ENCODE results near the gene MINAR1.

MINAR1 gene

GRCh38 chr15:79430901-79431635 is 1.1 kb upstream of the MINAR1 start:
- no peak for DNase-seq (ENCODE audit: low read depth)

GRCh38 chr15:79432345-79433275 is 474 bp downstream of the MINAR1 start:
- DNase-seq (ENCODE audit: low read depth), result no peak

- DNase-seq (ENCODE audit: low read depth), result no peak
Measured at GRCh38 chr15:79433276-79433990, 1.3 kb downstream of the MINAR1 start.

GRCh38 chr15:79434361-79434760 is 2.2 kb downstream of the MINAR1 start:
- no peak for DNase-seq (ENCODE audit: low read depth)

GRCh38 chr15:79436037-79436780 is 4.1 kb downstream of the MINAR1 start:
- no peak for DNase-seq (ENCODE audit: low read depth)

- no peak for DNase-seq (ENCODE audit: low read depth)
Measured at GRCh38 chr15:79437275-79438000, 5.3 kb downstream of the MINAR1 start.

GRCh38 chr15:79439236-79439635 is 7.1 kb downstream of the MINAR1 start:
- DNase-seq (ENCODE audit: low read depth), result no peak

GRCh38 chr15:79440355-79440908 is 8.3 kb downstream of the MINAR1 start:
- DNase-seq (ENCODE audit: low read depth), result no peak

GRCh38 chr15:79442911-79443310 is 10.8 kb downstream of the MINAR1 start:
- no peak for DNase-seq (ENCODE audit: low read depth)

GRCh38 chr15:79447060-79447459 is 14.9 kb downstream of the MINAR1 start:
- no peak for DNase-seq (ENCODE audit: low read depth)

GRCh38 chr15:79450648-79451047 is 18.5 kb downstream of the MINAR1 start:
- DNase-seq (ENCODE audit: low read depth), result no peak

GRCh38 chr15:79451361-79451999 is 19.3 kb downstream of the MINAR1 start:
- no peak for DNase-seq (ENCODE audit: low read depth)

- no peak for DNase-seq (ENCODE audit: low read depth)
Measured at GRCh38 chr15:79452244-79453051, 20.3 kb downstream of the MINAR1 start.

GRCh38 chr15:79453446-79453845 is 21.3 kb downstream of the MINAR1 start:
- no peak for DNase-seq (ENCODE audit: low read depth)

- DNase-seq (ENCODE audit: low read depth), result no peak
Measured at GRCh38 chr15:79454063-79454462, 21.9 kb downstream of the MINAR1 start.

GRCh38 chr15:79455361-79455760 is 23.2 kb downstream of the MINAR1 start:
- DNase-seq (ENCODE audit: low read depth), result no peak

GRCh38 chr15:79455943-79456342 is 23.8 kb downstream of the MINAR1 start:
- DNase-seq (ENCODE audit: low read depth), result no peak

GRCh38 chr15:79458491-79458890 is 26.4 kb downstream of the MINAR1 start:
- no peak for DNase-seq (ENCODE audit: low read depth)

GRCh38 chr15:79459666-79460065 is 27.5 kb downstream of the MINAR1 start:
- no peak for DNase-seq (ENCODE audit: low read depth)
